Activated CD4-positive, alpha-beta T cell treated with anti-CD3 and anti-CD28 coated beads, Interleukin-2, amount 10 ng/mL, durations not matched to agents 7 days and 5 days (primary cell): Measurements from ENCODE around the gene BLACAT1. TPM values are rescaled to one million over a fixed set of nuclear protein-coding genes. Genes with fewer than 3 reads are reported as not detected.

Experiments used
- CTCF ChIA-PET: fragments of 350-600 bp; sonication (Branson Sonifier 250); formaldehyde crosslinking; loops from one replicate; lab custom pipeline; 2021; ENCODE audit warnings: antibody characterized with exemption; lab: Charles Lee
- POLR2A ChIA-PET: fragments of 350-600 bp; sonication (Branson Sonifier 250); formaldehyde crosslinking; loops from one replicate; lab custom pipeline; 2021; ENCODE audit warnings: antibody characterized with exemption; lab: Charles Lee
- DNase-seq: peaks from one replicate; pipeline ENCODE4 v3.0.0-alpha.2; 2020
- H3K27ac Mint-ChIP-seq: one replicate; pipeline ENCODE4 v1.8.0; 2021; ENCODE audit warnings: mild to moderate bottlenecking, moderate library complexity, mixed read lengths
- H3K27me3 Mint-ChIP-seq: one replicate; pipeline ENCODE4 v1.8.0; 2021; ENCODE audit warnings: mixed read lengths
- H3K36me3 Mint-ChIP-seq: one replicate; pipeline ENCODE4 v1.8.0; 2021; ENCODE audit warnings: low read depth, mixed read lengths
- H3K4me1 Mint-ChIP-seq: one replicate; pipeline ENCODE4 v1.8.0; 2021; ENCODE audit warnings: mixed read lengths
- H3K4me3 Mint-ChIP-seq: one replicate; pipeline ENCODE4 v1.8.0; 2021; ENCODE audit warnings: mild to moderate bottlenecking, moderate library complexity, mixed read lengths
- H3K9me3 Mint-ChIP-seq: one replicate; pipeline ENCODE4 v1.8.0; 2021; ENCODE audit warnings: mixed read lengths
- total RNA-seq, 2 experiments: library from RNA; stranded (reverse); gene quantifications; one replicate each; pipeline ENCODE4 v1.2.3, GENCODE V29; 2021

BLACAT1 gene
- total RNA-seq, 2 experiments from 2014 or later = 0.20 to 0.23 TPM

DNA sequence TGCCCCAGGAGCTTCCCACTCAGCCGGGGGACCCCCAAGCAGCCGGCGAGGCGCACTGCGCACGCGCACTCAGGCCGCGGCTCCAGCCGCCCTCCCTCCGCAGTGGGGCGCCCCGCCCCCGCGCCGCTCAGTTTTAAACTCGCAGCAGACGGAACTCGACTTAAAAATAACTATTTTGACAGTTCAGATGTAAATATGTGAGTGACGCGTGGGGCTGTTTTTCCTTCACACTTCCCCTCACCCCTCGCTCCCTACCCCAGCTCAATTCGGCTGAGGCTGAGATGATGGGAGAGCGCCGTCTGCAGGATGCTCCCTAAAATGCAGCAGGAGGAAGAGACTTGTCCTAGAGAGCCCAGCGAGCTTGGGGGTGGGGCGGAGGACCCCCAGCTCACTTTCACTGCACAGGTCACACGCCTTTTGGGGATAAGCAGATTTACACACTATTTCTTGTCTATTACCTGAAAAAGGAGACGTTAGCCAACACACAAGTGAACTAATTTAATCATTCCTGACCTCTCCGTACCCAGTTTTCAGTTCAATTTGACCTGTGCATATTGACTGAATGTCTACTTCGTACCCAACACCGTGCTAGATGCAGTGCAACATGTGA, 25.0 kb downstream of the BLACAT1 start:
- H3K27ac Mint-ChIP-seq = no peak overlapping the region
- peaks cover 33% of the 10 kb centered on the region for H3K27me3 Mint-ChIP-seq
- CTCF ChIA-PET = interaction anchor here (0.5 to 2.6 kb wide), 14 partner anchors 10 to 512 kb away, joined by 3 to 12 read pairs (median 4); no protein-coding TSS in a partner anchor
- DNase-seq = peak; percentile 47
- peaks cover 7% of the 10 kb centered on the region for H3K4me1 Mint-ChIP-seq
- H3K4me3 Mint-ChIP-seq = peak overlapping the region; percentile 70
- POLR2A ChIA-PET = no interaction called here
- no peaks in the 10 kb centered on the region for H3K36me3 Mint-ChIP-seq
- H3K9me3 Mint-ChIP-seq = no peaks in the 10 kb centered on the region

DNA sequence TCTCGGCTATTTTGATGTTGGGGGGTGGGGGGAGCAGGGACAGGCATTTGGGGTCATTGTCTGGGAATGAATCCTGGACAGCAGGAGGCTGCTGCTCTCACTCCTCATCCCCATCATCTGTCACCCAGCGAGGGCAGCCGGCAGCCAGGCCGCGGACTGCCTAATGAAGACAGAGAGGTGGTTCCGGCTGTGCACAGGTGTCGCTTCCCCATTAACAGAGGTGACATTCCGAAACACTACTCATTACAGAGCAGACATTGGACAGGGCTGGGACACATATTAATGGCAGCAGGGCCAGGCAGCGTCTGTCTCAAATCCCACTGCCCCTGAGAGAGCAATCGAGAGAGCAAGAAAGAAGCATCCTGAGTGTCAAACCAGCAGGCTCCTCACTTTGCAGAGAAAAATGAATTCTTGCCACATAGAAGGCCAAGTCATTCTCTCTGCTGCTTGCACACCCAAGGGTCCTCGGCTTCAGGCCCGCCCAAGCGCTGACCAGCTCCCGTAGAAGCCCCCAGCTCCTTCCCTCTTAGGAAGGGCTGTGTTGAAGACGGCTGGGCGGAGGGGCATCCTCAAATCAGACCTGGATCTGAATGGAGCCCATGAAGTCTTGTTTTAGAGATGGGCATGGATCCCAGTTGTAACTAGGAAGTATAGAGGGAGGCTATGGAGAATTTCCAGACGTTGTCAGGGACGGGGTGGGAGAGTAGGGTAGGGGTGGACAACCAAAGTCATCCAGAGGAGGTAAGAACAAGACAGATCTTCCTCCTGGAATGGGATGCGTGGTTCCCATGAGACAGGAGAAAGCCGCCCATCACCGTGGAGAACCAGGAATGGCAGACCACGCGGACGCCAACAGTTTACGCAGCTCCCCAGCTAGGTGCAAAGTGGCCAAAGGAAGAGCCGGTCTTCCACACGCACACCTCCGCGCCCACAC, 25.8 kb downstream of the BLACAT1 start:
- no peak for DNase-seq
- no peaks in the 10 kb centered on the region for H3K9me3 Mint-ChIP-seq
- no peaks in the 10 kb centered on the region for H3K36me3 Mint-ChIP-seq
- CTCF ChIA-PET = interaction anchor here (0.5 to 2.6 kb wide), 11 partner anchors 9 to 511 kb away, joined by 3 to 12 read pairs (median 4); no protein-coding TSS in a partner anchor
- no peak overlapping the region for H3K27ac Mint-ChIP-seq
- H3K4me3 Mint-ChIP-seq = peak overlapping the region; percentile 49
- H3K27me3 Mint-ChIP-seq = peaks cover 30% of the 10 kb centered on the region
- H3K4me1 Mint-ChIP-seq = peaks cover 7% of the 10 kb centered on the region
- POLR2A ChIA-PET = no interaction called here

DNA sequence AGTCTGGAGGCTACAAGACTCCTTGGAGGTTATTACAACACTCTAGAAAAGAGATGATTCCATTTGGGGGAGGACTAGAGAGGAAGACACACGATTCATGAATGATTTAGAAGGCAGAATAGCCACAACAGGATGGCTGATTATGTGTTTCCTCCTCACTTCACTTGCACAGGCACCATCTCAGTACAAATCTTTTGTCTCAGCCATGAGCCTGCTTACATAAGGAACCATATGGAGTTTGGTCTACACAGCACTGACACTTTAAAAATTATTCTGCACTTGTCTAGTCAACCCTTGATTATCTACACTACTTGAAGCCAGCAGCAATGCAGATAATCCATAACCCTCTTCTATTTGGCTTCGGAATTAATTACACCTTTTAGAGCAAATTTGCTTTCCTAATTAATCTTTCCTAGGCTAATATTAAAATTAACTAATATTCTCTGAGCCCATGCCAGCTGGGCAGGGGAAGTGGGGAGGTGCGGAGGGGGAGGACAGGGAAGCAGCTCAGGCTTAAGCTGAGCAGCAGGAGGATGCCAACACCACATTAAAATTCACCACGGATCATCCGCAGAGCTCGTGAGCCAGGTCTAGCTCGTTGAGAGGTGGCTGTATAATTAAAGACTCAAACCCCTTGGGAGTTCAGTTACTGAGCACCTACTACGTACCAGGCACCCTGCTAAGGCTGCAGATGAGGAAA, 30.8 kb downstream of the BLACAT1 start:
- Mint-ChIP-seq H3K4me1 (no peaks in the 10 kb centered on the region), H3K27ac (no peak overlapping the region), H3K27me3 (peaks cover 56% of the 10 kb centered on the region), H3K9me3 (no peaks in the 10 kb centered on the region), H3K36me3 (no peaks in the 10 kb centered on the region), H3K4me3 (no peak overlapping the region)
- POLR2A ChIA-PET = no interaction called here
- CTCF ChIA-PET = interaction anchor here (1.2 to 1.6 kb wide), 2 partner anchors 61 to 167 kb away, joined by 3 read pairs; no protein-coding TSS in a partner anchor
- DNase-seq = no peak

DNA sequence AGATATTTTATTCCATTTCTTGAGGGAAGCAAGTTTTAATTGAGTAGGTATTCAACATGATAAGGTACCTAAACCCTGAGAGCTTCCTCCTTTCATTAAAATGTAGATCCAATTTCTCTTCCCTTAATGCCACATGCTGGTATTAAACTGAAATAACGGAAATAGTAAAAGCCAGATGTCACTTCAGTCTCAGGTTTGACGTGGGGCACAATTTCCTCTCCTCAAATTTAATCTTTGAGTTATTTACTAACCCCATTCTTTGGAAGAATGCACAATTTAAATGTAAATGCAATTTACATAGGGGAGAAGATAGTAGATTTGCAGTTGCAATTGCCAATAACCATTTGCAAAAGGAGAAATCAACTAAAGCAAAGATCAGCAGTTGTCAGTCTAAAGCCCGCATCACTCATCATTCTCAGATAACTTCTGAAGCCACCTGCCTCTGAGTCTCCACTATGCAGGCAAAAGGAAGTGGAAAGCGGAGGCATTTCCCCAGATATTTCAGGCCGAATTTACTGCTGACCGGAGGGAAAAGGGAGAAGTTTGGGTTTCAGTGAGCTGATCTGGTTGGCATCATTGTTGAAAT, 31.9 kb downstream of the BLACAT1 start:
- CTCF ChIA-PET = interaction anchor here (0.7 to 1.7 kb wide), 4 partner anchors 27 to 489 kb away, joined by 3 read pairs; no protein-coding TSS in a partner anchor

DNA sequence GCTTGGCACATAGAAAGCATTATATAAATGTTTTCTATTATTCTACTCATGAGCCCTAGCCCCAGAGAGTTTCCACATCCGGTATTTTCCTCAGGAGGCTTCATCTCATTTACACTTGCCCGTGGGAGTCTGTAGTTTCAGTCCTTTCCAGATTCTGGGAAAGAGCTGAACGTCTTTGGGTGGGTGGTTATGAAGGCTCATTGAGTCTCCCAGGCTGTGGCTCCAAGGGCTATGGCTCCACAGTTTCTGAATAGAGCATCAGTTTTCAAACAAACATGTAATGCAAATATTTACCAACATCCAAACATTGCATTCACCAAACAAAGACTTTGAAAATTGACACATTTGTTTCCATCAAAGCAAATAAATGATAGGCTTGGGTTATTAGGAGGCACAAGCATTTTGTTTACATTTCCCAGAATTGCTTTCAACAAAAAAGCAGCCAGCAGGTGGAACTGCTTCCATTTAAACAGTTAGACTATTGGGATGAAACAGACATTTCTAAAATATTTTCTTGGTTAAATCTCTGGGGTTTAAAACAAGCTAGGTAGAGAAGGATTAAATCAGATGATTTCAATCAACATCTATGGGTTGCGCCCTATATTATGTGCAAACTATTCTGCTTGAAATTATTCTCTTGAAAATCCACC, 32.7 kb downstream of the BLACAT1 start:
- POLR2A ChIA-PET = no interaction called here
- H3K36me3 Mint-ChIP-seq = no peaks in the 10 kb centered on the region

More for the DNA sequence above, 31.9 kb downstream of the BLACAT1 start:
- Mint-ChIP-seq H3K4me3 (no peak overlapping the region), H3K27me3 (peaks cover 55% of the 10 kb centered on the region), H3K36me3 (no peaks in the 10 kb centered on the region), H3K4me1 (no peaks in the 10 kb centered on the region), H3K27ac (no peak overlapping the region), H3K9me3 (no peaks in the 10 kb centered on the region)
- POLR2A ChIA-PET = no interaction called here
- DNase-seq = no peak

DNA sequence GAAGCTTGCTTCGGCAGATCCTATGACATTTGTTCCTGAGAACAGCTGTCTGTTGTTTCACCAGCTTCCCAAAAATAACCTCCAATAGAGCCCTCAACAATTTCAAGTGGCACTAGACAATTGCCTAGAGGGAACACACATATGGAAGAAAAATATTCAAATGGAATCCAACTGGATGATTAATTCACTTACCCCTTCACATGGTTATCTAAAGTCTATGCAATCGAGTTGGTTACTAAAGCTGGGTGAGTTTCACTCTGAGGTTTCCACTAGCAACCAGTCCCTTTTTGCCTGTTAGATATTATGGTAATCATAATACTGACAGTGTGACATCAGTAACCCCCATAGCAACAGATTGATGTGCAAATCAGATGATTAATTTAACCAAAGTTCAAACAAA, 34.0 kb downstream of the BLACAT1 start, which contains the start of gene LEMD1:
LEMD1 (minus strand) TSS at position 259 of the 400 bp plus-strand sequence. CDS start 1,520 bp downstream, outside the sequence.
- H3K4me1 Mint-ChIP-seq = no peaks in the 10 kb centered on the region
- ChIA-PET CTCF (no interaction called here), POLR2A (no interaction called here)
- H3K36me3 Mint-ChIP-seq = no peaks in the 10 kb centered on the region
- H3K27me3 Mint-ChIP-seq = peaks cover 51% of the 10 kb centered on the region
- H3K9me3 Mint-ChIP-seq = no peaks in the 10 kb centered on the region
- DNase-seq = no peak
- H3K4me3 Mint-ChIP-seq = no peak within 1 kb of the TSS
- H3K27ac Mint-ChIP-seq = no peak within 1 kb of the TSS

More for the DNA sequence above, 32.7 kb downstream of the BLACAT1 start:
- Mint-ChIP-seq H3K4me1 (no peaks in the 10 kb centered on the region), H3K27me3 (peaks cover 51% of the 10 kb centered on the region), H3K27ac (no peak overlapping the region), H3K9me3 (no peaks in the 10 kb centered on the region), H3K4me3 (no peak overlapping the region)
- CTCF ChIA-PET = interaction anchor here (0.6 to 1.7 kb wide), 4 partner anchors 26 to 488 kb away, joined by 3 read pairs; no protein-coding TSS in a partner anchor
- DNase-seq = no peak

DNA sequence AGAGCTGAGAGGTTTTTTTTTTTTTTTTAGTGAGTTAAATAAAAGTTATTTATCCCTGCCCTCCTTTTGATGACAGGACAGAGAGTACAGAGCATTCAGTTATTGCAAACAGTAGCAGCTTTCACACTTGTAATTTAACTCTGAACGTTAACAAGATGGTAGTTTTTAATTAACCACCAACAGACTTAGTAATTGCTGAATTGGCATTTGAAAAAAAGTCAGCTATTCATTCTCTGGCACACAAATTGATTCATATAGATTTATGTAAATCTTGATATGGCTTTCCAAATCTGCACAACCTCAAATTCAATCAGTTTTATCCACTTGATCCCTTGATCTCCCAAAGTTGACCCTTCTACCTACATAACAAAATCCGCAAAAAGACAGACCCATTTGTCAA, 34.9 kb downstream of the BLACAT1 start:
- H3K36me3 Mint-ChIP-seq = no peaks in the 10 kb centered on the region
- ChIA-PET POLR2A (no interaction called here), CTCF (interaction anchor here (1.0 kb wide), 1 partner anchor 9 kb away, joined by 3 read pairs; no protein-coding TSS in a partner anchor)
- no peak for DNase-seq
- H3K27ac Mint-ChIP-seq = no peak overlapping the region
- no peaks in the 10 kb centered on the region for H3K4me1 Mint-ChIP-seq
- peaks cover 45% of the 10 kb centered on the region for H3K27me3 Mint-ChIP-seq
- H3K4me3 Mint-ChIP-seq = no peak overlapping the region
- H3K9me3 Mint-ChIP-seq = no peaks in the 10 kb centered on the region

DNA sequence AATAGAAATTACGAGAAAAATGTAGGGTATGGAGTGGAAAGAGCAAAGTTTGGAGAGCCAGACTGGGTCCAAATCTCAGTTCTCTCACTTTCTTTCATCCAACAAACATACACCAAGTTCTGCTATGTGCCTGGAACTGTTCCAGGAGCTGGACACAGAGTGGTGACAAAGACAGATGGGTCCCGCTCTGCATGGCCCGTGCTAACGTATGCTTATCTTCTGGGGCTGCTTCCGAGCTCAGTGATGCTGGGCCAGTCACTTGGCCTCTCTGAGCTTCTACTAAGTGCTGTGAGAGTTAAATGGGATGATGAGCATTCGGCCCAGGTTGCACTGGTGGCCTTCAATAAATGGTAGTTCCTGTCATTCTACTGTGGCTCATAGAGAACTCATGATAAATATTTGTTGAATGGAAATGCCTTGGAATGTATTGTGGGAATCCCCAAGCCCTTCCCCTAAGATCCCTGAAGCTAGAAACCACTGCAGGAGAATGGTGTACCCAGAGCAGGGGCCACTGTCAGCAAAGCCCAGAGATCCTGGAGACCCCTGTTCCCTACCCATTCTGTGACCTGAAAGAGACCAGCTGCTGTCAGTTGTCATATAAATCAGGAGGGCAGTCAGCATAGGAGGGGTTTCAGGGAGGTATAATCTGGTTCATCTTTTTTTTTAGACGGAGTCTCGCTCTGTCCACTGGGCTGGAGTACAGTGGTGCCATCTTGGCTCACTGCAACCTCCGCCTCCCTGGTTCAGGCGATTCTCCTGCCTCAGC, 37.8 kb downstream of the BLACAT1 start:
- Mint-ChIP-seq H3K27me3 (peaks cover 33% of the 10 kb centered on the region), H3K4me3 (no peak overlapping the region), H3K27ac (no peak overlapping the region), H3K9me3 (no peaks in the 10 kb centered on the region), H3K36me3 (no peaks in the 10 kb centered on the region), H3K4me1 (no peaks in the 10 kb centered on the region)
- DNase-seq = no peak
- POLR2A ChIA-PET = no interaction called here
- CTCF ChIA-PET = interaction anchor here (1.1 to 1.3 kb wide), 2 partner anchors 57 to 106 kb away, joined by 3 read pairs; no protein-coding TSS in a partner anchor

DNA sequence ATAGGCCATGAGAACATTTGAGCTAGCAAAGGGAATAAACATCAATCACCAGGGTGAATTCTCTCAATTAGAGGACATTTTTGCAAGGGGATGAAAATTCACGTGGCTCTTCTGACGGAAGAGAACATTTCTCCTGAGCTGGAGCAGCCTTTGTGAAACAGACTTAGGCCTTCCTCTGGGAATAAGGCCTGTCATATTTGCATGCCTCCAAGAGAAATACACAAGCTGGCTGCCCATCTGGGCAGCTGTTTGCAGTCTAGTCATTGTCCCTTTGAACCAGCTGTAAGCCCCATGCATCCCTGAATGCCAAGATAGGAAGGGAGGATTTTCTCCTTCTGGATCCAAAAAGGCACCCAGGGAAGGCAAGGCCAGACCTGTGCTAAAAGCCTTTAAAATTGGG, 39.5 kb downstream of the BLACAT1 start:
- ChIA-PET POLR2A (no interaction called here), CTCF (interaction anchor here (1.2 kb wide), 1 partner anchor 14 kb away, joined by 5 read pairs; no protein-coding TSS in a partner anchor)
- Mint-ChIP-seq H3K4me3 (no peak overlapping the region), H3K4me1 (no peaks in the 10 kb centered on the region), H3K27me3 (peaks cover 26% of the 10 kb centered on the region), H3K9me3 (no peaks in the 10 kb centered on the region), H3K27ac (no peak overlapping the region), H3K36me3 (no peaks in the 10 kb centered on the region)
- no peak for DNase-seq

DNA sequence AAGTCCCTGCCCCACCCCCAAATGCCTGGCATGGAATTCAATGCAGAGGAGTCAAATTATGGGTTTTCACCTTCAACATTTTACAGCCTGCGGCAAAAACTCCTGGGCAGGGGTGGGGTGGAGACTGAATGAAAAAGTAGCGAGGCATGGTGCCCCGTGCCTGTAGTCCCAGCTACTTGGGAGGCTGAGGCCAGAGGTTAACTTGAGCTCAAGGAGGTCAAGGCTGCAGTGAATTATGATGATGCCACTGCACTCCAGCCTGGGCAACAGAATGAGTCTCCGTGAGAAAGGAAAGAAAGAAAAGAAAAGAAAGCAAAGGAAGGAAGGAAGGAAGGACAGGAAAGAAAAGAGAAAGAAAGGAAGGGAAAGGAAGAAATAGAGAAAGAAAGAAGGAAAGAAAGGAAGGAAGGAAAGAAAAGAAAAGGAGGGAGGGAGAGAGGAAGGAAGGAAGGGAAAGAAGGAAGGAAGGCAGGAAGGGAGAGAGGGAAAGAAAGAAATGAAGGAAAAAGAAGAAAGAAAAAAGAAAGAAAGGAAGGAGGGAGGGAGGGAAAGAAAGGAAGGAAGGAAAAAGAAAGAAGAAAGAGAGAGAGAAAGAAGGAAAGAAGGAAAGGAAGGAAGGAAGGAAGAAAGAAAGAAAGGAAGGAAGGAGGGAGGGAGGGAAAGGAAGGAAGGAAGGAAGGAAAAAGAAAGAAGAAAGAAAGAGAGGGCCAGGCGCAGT, 45.1 kb downstream of the BLACAT1 start:
- Mint-ChIP-seq H3K9me3 (no peaks in the 10 kb centered on the region), H3K27ac (no peak overlapping the region), H3K4me1 (peaks cover 2% of the 10 kb centered on the region), H3K4me3 (no peak overlapping the region), H3K27me3 (peaks cover 20% of the 10 kb centered on the region), H3K36me3 (no peaks in the 10 kb centered on the region)
- ChIA-PET POLR2A (no interaction called here), CTCF (interaction anchor here (1.2 to 1.4 kb wide), 2 partner anchors 14 to 74 kb away, joined by 4 to 5 read pairs; no protein-coding TSS in a partner anchor)
- DNase-seq = no peak
